MM.1S (cell line): ENCODE data around the gene OR9G4.

Source experiments
- DNase-seq: peaks from one replicate; pipeline ENCODE4 v3.0.0-alpha.2; 2015
- H2AFZ ChIP-seq: fragments of 300-600 bp; sonication (generic); 2 replicates; pipeline ENCODE4 v1.6.0; 2016; ENCODE audit warnings: antibody characterized with exemption, low read length
- H3F3A ChIP-seq: fragments of 300-600 bp; sonication (generic); 2 replicates; pipeline ENCODE4 v1.6.1; 2016; ENCODE audit warnings: mild to moderate bottlenecking, antibody characterized with exemption, low read length, moderate library complexity, mixed read lengths; ENCODE audit not compliant: insufficient read depth
- H3K27ac ChIP-seq: fragments of 300-600 bp; sonication (generic); 2 replicates; pipeline ENCODE4 v1.5.1; 2016; ENCODE audit warnings: mild to moderate bottlenecking, low read length
- H3K27me3 ChIP-seq: fragments of 300-600 bp; sonication (generic); replicated peaks from 2 replicates; pipeline ENCODE4 v1.6.0; 2016; ENCODE audit warnings: low read length; ENCODE audit not compliant: insufficient read depth
- H3K36me3 ChIP-seq: fragments of 300-600 bp; sonication (generic); replicated peaks from 2 replicates; pipeline ENCODE4 v1.6.1; 2016; ENCODE audit warnings: mild to moderate bottlenecking, low read length, mixed read lengths; ENCODE audit not compliant: insufficient read depth
- H3K4me1 ChIP-seq: fragments of 300-600 bp; sonication (generic); 2 replicates; pipeline ENCODE4 v1.6.1; 2016; ENCODE audit warnings: low read length, mixed read lengths
- H3K4me2 ChIP-seq: fragments of 300-600 bp; sonication (generic); 2 replicates; pipeline ENCODE4 v1.6.0; 2016; ENCODE audit warnings: low read depth, low read length
- H3K4me3 ChIP-seq: fragments of 300-600 bp; sonication (generic); 2 replicates; pipeline ENCODE4 v1.5.1; 2016; ENCODE audit warnings: low read length, mixed read lengths
- H3K79me2 ChIP-seq: fragments of 300-600 bp; sonication (generic); 2 replicates; pipeline ENCODE4 v1.6.1; 2016; ENCODE audit warnings: mixed run types, low read length, mixed read lengths
- H3K9ac ChIP-seq: fragments of 300-600 bp; sonication (generic); 2 replicates; pipeline ENCODE4 v1.6.1; 2016; ENCODE audit warnings: low read length, mixed read lengths
- H3K9me2 ChIP-seq: fragments of 300-600 bp; sonication (generic); replicated peaks from 2 replicates; pipeline ENCODE4 v1.6.1; 2016; ENCODE audit warnings: mild to moderate bottlenecking, low read length, mixed read lengths; ENCODE audit not compliant: insufficient read depth
- H3K9me3 ChIP-seq: fragments of 300-600 bp; sonication (generic); replicated peaks from 2 replicates; pipeline ENCODE4 v1.6.1; 2016; ENCODE audit warnings: mild to moderate bottlenecking, low read length, mixed read lengths; ENCODE audit not compliant: insufficient read depth
- H4K20me1 ChIP-seq: fragments of 300-600 bp; sonication (generic); 2 replicates; pipeline ENCODE4 v1.6.1; 2016; ENCODE audit warnings: mild to moderate bottlenecking, low read length, moderate library complexity, mixed read lengths; ENCODE audit not compliant: insufficient read depth
- EZH2 ChIP-seq: fragments of 300-600 bp; sonication (generic); optimal IDR thresholded peaks from 2 replicates; pipeline ENCODE3; 2017; ENCODE audit warnings: low read depth, mild to moderate bottlenecking, antibody characterized with exemption, low read length, mixed read lengths
- EZH2phosphoT487 ChIP-seq: fragments of 300-600 bp; sonication (generic); IDR thresholded peaks from 2 replicates; pipeline ENCODE4 v1.6.1; 2018; ENCODE audit warnings: antibody characterized with exemption, low read length
- TF ChIP-seq, protein P1 (sequence below): fragments of 300-600 bp; sonication (generic); IDR thresholded peaks from 2 replicates; pipeline ENCODE4 v1.5.1; 2016; ENCODE audit warnings: antibody characterized with exemption, low read length, mixed read lengths

Gene OR9G4

DNA sequence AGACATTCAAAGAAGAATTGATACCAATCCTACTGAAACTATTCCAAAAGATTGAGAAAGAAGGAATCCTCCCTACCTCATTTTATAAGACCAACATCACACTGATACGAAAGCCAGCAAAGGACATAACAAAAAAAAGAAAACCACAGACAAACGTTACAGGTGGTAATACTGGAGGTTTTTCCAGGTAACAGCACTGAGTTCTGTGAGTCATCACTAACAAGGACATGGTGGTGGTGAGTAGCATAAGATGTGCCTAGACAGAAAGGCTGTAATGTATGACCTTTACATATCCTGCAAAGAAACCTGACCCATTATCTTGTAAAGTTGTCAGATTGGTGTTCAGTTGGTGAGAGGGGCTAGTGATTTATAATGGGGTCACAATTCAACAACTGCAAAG lies 34.3 kb downstream of the OR9G4 start:
- H3K9me3 ChIP-seq, result no peaks in the 10 kb centered on the region
- H3K79me2 ChIP-seq, result no peaks in the 10 kb centered on the region
- H3K4me1 ChIP-seq, result no peaks in the 10 kb centered on the region
- no peaks in the 10 kb centered on the region for H4K20me1 ChIP-seq
- no peak overlapping the region for H3K9ac ChIP-seq
- H2AFZ ChIP-seq, result no peak overlapping the region
- no peak for TF ChIP-seq EZH2
- TF ChIP-seq, protein P1, sequence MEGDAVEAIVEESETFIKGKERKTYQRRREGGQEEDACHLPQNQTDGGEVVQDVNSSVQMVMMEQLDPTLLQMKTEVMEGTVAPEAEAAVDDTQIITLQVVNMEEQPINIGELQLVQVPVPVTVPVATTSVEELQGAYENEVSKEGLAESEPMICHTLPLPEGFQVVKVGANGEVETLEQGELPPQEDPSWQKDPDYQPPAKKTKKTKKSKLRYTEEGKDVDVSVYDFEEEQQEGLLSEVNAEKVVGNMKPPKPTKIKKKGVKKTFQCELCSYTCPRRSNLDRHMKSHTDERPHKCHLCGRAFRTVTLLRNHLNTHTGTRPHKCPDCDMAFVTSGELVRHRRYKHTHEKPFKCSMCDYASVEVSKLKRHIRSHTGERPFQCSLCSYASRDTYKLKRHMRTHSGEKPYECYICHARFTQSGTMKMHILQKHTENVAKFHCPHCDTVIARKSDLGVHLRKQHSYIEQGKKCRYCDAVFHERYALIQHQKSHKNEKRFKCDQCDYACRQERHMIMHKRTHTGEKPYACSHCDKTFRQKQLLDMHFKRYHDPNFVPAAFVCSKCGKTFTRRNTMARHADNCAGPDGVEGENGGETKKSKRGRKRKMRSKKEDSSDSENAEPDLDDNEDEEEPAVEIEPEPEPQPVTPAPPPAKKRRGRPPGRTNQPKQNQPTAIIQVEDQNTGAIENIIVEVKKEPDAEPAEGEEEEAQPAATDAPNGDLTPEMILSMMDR, result no peak
- TF ChIP-seq EZH2phosphoT487, result no peak
- no peak overlapping the region for H3K4me3 ChIP-seq
- no peaks in the 10 kb centered on the region for H3F3A ChIP-seq
- H3K9me2 ChIP-seq, result no peaks in the 10 kb centered on the region
- H3K27ac ChIP-seq, result no peak overlapping the region
- H3K36me3 ChIP-seq, result no peaks in the 10 kb centered on the region
- no peaks in the 10 kb centered on the region for H3K27me3 ChIP-seq
- DNase-seq, result no peak
- no peak overlapping the region for H3K4me2 ChIP-seq

DNA sequence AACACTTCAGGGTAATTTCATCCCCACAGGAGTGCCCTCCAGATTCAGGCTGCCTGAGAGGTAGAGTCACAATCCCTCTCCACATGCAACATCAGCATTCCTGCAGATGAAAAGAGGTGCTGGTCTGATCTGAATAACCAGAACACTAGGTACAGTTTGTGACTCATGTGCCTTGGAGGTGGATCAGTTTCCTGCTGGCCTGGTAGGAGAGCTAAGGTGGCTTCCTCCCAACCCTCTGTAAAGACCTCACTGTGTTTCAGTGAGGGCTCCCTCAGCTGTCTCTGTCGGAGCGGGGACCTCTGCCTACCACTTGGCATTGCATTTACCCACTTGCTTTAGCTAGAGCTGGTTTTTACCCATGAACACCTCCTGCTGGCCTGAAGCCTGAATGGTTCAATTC lies 42.0 kb downstream of the OR9G4 start:
- Histone ChIP-seq H3K9ac (no peak overlapping the region), H3K4me2 (no peak overlapping the region), H3K27ac (no peak overlapping the region), H3K27me3 (no peaks in the 10 kb centered on the region), H3K9me2 (no peaks in the 10 kb centered on the region), H3K4me3 (no peak overlapping the region), H3F3A (no peaks in the 10 kb centered on the region), H2AFZ (no peak overlapping the region), H3K36me3 (no peaks in the 10 kb centered on the region), H3K9me3 (no peaks in the 10 kb centered on the region), H4K20me1 (no peaks in the 10 kb centered on the region), H3K79me2 (no peaks in the 10 kb centered on the region), H3K4me1 (no peaks in the 10 kb centered on the region)
- no peak for TF ChIP-seq EZH2
- TF ChIP-seq, protein P1, result no peak
- no peak for TF ChIP-seq EZH2phosphoT487
- DNase-seq, result no peak

DNA sequence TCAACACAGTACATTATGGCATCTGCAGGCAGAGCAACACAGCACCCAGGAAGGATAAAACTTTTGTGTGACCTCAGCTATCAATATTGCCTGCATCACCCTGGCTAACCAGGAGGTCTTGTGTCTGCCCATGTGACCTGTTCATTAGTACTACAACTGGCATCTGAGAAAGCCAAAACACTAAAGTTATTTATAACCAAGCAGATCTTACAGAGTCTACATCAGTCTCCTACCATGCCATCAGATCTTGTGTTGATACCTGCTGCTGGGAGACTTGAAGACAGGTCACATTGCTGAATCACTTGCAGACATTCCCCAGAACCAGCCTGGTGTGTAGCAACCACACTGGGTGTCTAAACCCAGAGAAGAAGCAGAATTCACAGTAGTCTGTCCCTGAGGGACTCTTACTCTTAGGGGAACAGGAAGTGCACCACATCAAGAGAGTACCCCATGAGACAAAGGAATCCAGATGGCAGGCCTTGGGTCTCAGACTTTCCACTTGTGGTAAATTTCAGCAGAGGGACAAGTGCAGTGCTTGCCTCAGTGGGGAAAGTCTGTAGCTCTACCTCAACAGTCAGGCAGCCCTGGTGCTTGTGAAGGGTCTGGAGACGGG lies 42.6 kb downstream of the OR9G4 start:
- Histone ChIP-seq H2AFZ (no peak overlapping the region), H4K20me1 (no peaks in the 10 kb centered on the region), H3K4me1 (no peaks in the 10 kb centered on the region), H3K27me3 (no peaks in the 10 kb centered on the region), H3K4me2 (no peak overlapping the region), H3K36me3 (no peaks in the 10 kb centered on the region), H3K9me3 (no peaks in the 10 kb centered on the region), H3K4me3 (no peak overlapping the region), H3K79me2 (no peaks in the 10 kb centered on the region), H3K9ac (no peak overlapping the region), H3F3A (no peaks in the 10 kb centered on the region), H3K27ac (no peak overlapping the region), H3K9me2 (no peaks in the 10 kb centered on the region)
- no peak for DNase-seq
- no peak for TF ChIP-seq EZH2

DNA sequence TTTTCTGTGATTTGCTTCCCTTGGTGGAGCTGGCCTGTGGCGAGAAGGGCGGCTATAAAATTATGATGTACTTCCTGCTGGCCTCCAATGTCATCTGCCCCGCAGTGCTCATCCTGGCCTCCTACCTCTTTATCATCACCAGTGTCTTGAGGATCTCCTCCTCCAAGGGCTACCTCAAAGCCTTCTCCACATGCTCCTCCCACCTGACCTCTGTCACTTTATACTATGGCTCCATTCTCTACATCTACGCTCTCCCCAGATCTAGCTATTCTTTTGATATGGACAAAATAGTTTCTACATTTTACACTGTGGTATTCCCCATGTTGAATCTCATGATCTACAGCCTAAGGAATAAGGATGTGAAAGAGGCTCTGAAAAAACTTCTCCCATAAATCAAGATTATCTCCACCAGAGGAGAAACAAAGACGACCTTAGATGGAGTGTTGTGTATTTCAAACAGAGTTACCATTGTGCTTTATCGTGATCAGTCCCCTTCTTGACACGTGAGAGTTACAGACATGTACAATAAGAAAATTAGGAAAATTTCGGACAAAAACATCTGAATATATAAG lies 47.5 kb downstream of the OR9G4 start:
- Histone ChIP-seq H3F3A (no peaks in the 10 kb centered on the region), H3K79me2 (no peaks in the 10 kb centered on the region), H4K20me1 (no peaks in the 10 kb centered on the region), H3K9me2 (no peaks in the 10 kb centered on the region), H3K9me3 (no peaks in the 10 kb centered on the region), H3K4me2 (no peak overlapping the region), H2AFZ (no peak overlapping the region), H3K27me3 (no peaks in the 10 kb centered on the region), H3K27ac (no peak overlapping the region), H3K4me1 (no peaks in the 10 kb centered on the region), H3K9ac (no peak overlapping the region), H3K36me3 (no peaks in the 10 kb centered on the region), H3K4me3 (no peak overlapping the region)
- DNase-seq, result no peak
- TF ChIP-seq, protein P1, result no peak
- no peak for TF ChIP-seq EZH2
- no peak for TF ChIP-seq EZH2phosphoT487
